ENCODE measurements around the gene ABTB1. TPM values are rescaled to one million over a fixed set of nuclear protein-coding genes. Genes with fewer than 3 reads are reported as not detected.

ABTB1 gene
- total and polyA plus RNA-seq, 9 of the 15 experiments (the other 6 are each of a cell fraction or from before 2014, with no cell fraction given) = 0.04 to 2.3 (median 0.55) TPM; not detected in 1

DNA sequence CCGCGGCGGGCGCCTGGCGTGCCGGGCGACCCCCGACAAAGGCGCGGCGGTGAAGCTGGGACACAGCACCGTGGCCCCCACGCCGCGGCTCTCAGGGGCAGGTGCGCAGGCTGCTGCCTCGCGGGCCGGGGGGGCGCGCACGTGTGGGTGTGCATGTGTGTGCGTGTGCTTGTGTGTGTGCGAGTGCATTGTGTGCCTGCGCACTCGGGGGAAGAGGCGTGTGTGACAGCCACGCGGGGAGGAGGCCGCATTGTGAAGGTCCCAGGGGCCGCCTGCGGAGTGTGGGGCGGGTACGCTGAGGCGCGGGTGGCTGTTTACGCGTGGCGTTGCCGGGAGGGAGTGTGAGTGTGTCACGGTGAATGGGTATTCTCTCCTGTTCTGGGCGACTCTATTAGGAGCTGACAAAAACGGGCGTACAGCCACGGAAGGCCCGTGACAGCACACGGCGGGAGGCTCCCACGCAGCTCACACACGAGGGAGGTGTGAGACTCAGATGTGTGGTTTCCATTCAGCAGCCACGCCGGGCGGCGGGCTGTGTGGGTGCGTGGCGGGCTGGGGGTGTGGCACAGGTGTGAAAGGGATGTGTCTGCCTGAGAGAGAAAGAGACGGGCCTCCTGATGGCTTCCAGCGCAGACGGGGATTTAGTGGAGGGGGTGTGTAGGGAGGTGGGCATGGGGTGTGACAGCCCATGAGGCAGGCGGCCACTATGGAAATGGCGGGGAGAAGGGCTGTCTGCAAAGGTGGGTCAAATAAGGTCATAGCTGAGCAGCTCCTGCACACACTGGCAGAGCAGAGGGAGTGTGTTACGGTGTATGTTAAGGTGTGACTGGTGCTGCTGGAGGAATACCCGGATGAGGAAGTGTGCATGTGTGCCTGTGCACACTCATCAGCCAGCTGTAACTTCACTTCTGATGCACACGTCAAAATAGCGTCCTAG is 43.0 kb upstream of the ABTB1 start (continued):
- TF ChIP-seq, protein P1, sequence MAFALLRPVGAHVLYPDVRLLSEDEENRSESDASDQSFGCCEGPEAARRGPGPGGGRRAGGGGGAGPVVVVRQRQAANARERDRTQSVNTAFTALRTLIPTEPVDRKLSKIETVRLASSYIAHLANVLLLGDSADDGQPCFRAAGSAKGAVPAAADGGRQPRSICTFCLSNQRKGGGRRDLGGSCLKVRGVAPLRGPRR (CRISPR knock-in tag; IDR thresholded peaks at IDR 0.05) = no peak
- TF ChIP-seq PYGO2 (tag; IDR thresholded peaks at IDR 0.05) (no peak), SIN3A (IDR thresholded peaks at IDR 0.05; ENCODE audit: borderline replicate concordance in 2 of 2, control insufficient read depth in 1 of 2, low read depth in 2 of 2, low read length in 2 of 2) (peak in 1 of 2 experiments; percentile 29; a peak in 1 of 4 replicates), FOXK1 (CRISPR knock-in tag; IDR thresholded peaks at IDR 0.05; ENCODE audit: borderline replicate concordance) (0 out of 2 replicates have a peak, but pooled peaks have one; percentile 14), ZNF239 (CRISPR knock-in tag; IDR thresholded peaks at IDR 0.05) (no peak), EGR1 (conservative IDR thresholded peaks at IDR 0.05) (0 out of 2 replicates have a peak, but pooled peaks have one; percentile 5), MYC (IDR thresholded peaks at IDR 0.05; ENCODE audit: low read depth, low read length) (0 out of 2 replicates have a peak, but pooled peaks have one; percentile 27), MYC (CRISPR knock-in tag; IDR thresholded peaks at IDR 0.05; ENCODE audit: borderline replicate concordance, low read depth) (no peak), ZNF79 (CRISPR knock-in tag; IDR thresholded peaks at IDR 0.05; ENCODE audit: low read depth) (no peak), SMAD4 (CRISPR knock-in tag; conservative IDR thresholded peaks at IDR 0.05) (no peak)
- TF ChIP-seq, protein P2, sequence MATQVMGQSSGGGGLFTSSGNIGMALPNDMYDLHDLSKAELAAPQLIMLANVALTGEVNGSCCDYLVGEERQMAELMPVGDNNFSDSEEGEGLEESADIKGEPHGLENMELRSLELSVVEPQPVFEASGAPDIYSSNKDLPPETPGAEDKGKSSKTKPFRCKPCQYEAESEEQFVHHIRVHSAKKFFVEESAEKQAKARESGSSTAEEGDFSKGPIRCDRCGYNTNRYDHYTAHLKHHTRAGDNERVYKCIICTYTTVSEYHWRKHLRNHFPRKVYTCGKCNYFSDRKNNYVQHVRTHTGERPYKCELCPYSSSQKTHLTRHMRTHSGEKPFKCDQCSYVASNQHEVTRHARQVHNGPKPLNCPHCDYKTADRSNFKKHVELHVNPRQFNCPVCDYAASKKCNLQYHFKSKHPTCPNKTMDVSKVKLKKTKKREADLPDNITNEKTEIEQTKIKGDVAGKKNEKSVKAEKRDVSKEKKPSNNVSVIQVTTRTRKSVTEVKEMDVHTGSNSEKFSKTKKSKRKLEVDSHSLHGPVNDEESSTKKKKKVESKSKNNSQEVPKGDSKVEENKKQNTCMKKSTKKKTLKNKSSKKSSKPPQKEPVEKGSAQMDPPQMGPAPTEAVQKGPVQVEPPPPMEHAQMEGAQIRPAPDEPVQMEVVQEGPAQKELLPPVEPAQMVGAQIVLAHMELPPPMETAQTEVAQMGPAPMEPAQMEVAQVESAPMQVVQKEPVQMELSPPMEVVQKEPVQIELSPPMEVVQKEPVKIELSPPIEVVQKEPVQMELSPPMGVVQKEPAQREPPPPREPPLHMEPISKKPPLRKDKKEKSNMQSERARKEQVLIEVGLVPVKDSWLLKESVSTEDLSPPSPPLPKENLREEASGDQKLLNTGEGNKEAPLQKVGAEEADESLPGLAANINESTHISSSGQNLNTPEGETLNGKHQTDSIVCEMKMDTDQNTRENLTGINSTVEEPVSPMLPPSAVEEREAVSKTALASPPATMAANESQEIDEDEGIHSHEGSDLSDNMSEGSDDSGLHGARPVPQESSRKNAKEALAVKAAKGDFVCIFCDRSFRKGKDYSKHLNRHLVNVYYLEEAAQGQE (IDR thresholded peaks at IDR 0.05; ENCODE audit: borderline replicate concordance) = no peak
- TF ChIP-seq, protein P2 (CRISPR knock-in tag; IDR thresholded peaks at IDR 0.05; ENCODE audit: low read depth) = peak; percentile 80; the same call in 1 of the 2 replicates
- TF ChIP-seq, protein P3, sequence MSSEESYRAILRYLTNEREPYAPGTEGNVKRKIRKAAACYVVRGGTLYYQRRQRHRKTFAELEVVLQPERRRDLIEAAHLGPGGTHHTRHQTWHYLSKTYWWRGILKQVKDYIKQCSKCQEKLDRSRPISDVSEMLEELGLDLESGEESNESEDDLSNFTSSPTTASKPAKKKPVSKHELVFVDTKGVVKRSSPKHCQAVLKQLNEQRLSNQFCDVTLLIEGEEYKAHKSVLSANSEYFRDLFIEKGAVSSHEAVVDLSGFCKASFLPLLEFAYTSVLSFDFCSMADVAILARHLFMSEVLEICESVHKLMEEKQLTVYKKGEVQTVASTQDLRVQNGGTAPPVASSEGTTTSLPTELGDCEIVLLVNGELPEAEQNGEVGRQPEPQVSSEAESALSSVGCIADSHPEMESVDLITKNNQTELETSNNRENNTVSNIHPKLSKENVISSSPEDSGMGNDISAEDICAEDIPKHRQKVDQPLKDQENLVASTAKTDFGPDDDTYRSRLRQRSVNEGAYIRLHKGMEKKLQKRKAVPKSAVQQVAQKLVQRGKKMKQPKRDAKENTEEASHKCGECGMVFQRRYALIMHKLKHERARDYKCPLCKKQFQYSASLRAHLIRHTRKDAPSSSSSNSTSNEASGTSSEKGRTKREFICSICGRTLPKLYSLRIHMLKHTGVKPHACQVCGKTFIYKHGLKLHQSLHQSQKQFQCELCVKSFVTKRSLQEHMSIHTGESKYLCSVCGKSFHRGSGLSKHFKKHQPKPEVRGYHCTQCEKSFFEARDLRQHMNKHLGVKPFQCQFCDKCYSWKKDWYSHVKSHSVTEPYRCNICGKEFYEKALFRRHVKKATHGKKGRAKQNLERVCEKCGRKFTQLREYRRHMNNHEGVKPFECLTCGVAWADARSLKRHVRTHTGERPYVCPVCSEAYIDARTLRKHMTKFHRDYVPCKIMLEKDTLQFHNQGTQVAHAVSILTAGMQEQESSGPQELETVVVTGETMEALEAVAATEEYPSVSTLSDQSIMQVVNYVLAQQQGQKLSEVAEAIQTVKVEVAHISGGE (CRISPR knock-in tag; IDR thresholded peaks at IDR 0.05) = 0 out of 6 replicates have a peak, but pooled peaks of 1 of the 3 experiments have one; percentile 2

Measured in K562 (cell line).